Heart left ventricle (tissue), 13 donors: ENCODE data around the gene NCF2.

Source experiments
- POLR2A ChIP-seq, 2 donors: fragments of 450-650 bp; IDR thresholded peaks; one replicate each; pipeline ENCODE4 v1.6.1; 2017; ENCODE audit warnings: antibody characterized with exemption in 2 of 2, mild to moderate bottlenecking in 2 of 2, moderate library complexity in 2 of 2
- TF ChIP-seq, protein P1 (sequence below), 12 donors: fragments of 200-600 bp; sonication (generic) in 4 of 12; IDR thresholded peaks; one replicate each; pipeline versions ENCODE4 v1.5.0 to v1.8.0; 2018 to 2022; ENCODE audit warnings: antibody characterized with exemption in 12 of 12, mild to moderate bottlenecking in 5 of 12
- donor health status: ischemic (EF 13 %, LVEDD 7.1; RV severe dilation, severe dysfunction).
- donor health status: DM: no; HTN: yes; CAD: no.
- donor health status: DM: no; HTN: no; CAD: no.
- donor health status: ischemic (EF 25% LVEDD 6.9; RV normal size, moderate dysfunction).
- donor health status: ischemic (EF 25% LVEDD 5.7; RV mildly dilated, moderate dysfunction).
- donor health status: ischemic (EF 35%, LVEDD 5.7; RV mildly dilated, moderate dysfunction).
- donor health status: nonischemic (EF 11% LVEDD 7.7; RV severe dilation, severe dysfunction).
- donor health status: DM: yes; HTN: yes; CAD: no.
- donor health status: PGD.
- donor health status: ischemic (EF 29% LVEDD 5.4; RV normal size, mild dysfunction).
- donor health status: nonischemic (EF 23%, LVEDD 6.1; RV moderate dilation, normal function).

DNA sequence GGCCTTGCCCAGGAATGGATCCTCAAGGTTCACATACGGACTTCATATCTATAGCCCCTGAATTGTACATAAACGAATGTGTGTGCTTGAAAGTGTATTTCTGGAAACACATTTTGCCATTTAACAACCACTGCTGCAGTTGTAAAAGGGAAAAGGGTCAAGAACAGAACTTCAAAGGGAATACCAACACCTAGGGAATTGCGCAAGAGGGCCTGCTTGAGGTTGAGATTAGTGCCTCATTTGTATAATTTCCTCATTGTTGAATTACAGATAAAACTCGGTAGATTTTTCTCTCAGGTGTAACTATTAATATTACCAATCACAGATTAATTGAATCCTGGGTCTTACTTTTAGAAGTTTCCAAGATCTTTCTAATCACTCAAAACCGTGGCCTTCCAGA lies 6.1 kb downstream of the NCF2 start:
- TF ChIP-seq POLR2A (IDR thresholded peaks at IDR 0.05), result no peak
- TF ChIP-seq, protein P1, sequence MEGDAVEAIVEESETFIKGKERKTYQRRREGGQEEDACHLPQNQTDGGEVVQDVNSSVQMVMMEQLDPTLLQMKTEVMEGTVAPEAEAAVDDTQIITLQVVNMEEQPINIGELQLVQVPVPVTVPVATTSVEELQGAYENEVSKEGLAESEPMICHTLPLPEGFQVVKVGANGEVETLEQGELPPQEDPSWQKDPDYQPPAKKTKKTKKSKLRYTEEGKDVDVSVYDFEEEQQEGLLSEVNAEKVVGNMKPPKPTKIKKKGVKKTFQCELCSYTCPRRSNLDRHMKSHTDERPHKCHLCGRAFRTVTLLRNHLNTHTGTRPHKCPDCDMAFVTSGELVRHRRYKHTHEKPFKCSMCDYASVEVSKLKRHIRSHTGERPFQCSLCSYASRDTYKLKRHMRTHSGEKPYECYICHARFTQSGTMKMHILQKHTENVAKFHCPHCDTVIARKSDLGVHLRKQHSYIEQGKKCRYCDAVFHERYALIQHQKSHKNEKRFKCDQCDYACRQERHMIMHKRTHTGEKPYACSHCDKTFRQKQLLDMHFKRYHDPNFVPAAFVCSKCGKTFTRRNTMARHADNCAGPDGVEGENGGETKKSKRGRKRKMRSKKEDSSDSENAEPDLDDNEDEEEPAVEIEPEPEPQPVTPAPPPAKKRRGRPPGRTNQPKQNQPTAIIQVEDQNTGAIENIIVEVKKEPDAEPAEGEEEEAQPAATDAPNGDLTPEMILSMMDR (IDR thresholded peaks at IDR 0.05), result no peak
